ENCODE measurements around the gene NPC1L1. TPM values are rescaled to one million over a fixed set of nuclear protein-coding genes. Genes with fewer than 3 reads are reported as not detected.
A peak's percentile ranks its signal among the peaks of the same experiment; 100 is the strongest.

NPC1L1 gene
- total RNA-seq, 1 experiment from 2014 or later, result 0.04 TPM

DNA sequence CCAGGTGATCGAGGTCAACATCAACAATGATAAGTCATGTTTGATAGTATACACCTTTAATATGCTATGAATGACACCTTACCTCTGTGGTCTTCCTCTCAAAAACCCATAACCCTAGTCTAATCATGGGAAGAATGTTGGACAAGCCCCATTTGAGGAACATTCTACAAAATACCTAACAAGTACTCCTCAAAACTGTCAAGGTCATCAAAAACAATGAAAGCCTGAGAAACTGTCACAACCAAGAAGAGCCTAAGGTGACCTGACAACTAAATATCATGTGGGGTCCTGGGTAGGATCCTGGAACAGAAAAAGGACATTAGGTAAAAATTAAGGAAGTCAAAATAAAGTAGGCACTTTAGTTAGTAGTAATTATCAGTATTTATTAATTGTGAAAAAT is 44.7 kb downstream of the NPC1L1 start:
- H2AFZ ChIP-seq (ENCODE audit: low read length), result no peak overlapping the region
- BruUV-seq (replicated peaks), result no TSS peak
- no peak overlapping the region for H3K9ac ChIP-seq (ENCODE audit: low read length)
- no peaks in the 10 kb centered on the region for H3F3A ChIP-seq (ENCODE audit: low read length, unreplicated experiment)
- ATAC-seq (no peak), DNase-seq (no peak)
- intact Hi-C loops (cut with micrococcal nuclease), result no loop called here
- H3K4me2 ChIP-seq (ENCODE audit: low read length), result no peak overlapping the region
- no peaks in the 10 kb centered on the region for H3K9me3 ChIP-seq (ENCODE audit: low read length)
- no peaks in the 10 kb centered on the region for H3K27me3 ChIP-seq (ENCODE audit: low read length)
- H3K9me2 ChIP-seq (replicated peaks; ENCODE audit: low read length), result no peaks in the 10 kb centered on the region
- ChIA-PET POLR2A (ENCODE audit: unreplicated experiment) (interaction anchor here (0.6 kb wide), 1 partner anchor 31 kb away, joined by 5 read pairs; no protein-coding TSS in a partner anchor), CTCF (no interaction called here)
- H3K36me3 ChIP-seq (ENCODE audit: low read depth, low read length), result no peaks in the 10 kb centered on the region
- H3K27ac ChIP-seq (ENCODE audit: low read length), result no peak overlapping the region
- peaks cover 1% of the 10 kb centered on the region for H3K4me1 ChIP-seq (ENCODE audit: insufficient read depth, low read length)
- no peak overlapping the region for H3K4me3 ChIP-seq (ENCODE audit: low read length)
- no peaks in the 10 kb centered on the region for H4K20me1 ChIP-seq (ENCODE audit: low read length)
- TF ChIP-seq EZH2 (IDR thresholded peaks at IDR 0.05; ENCODE audit: low read length, unreplicated experiment) (no peak), EZH2phosphoT487 (IDR thresholded peaks at IDR 0.05; ENCODE audit: borderline replicate concordance, low read length) (no peak)
- TF ChIP-seq, protein P1, sequence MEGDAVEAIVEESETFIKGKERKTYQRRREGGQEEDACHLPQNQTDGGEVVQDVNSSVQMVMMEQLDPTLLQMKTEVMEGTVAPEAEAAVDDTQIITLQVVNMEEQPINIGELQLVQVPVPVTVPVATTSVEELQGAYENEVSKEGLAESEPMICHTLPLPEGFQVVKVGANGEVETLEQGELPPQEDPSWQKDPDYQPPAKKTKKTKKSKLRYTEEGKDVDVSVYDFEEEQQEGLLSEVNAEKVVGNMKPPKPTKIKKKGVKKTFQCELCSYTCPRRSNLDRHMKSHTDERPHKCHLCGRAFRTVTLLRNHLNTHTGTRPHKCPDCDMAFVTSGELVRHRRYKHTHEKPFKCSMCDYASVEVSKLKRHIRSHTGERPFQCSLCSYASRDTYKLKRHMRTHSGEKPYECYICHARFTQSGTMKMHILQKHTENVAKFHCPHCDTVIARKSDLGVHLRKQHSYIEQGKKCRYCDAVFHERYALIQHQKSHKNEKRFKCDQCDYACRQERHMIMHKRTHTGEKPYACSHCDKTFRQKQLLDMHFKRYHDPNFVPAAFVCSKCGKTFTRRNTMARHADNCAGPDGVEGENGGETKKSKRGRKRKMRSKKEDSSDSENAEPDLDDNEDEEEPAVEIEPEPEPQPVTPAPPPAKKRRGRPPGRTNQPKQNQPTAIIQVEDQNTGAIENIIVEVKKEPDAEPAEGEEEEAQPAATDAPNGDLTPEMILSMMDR (conservative IDR thresholded peaks at IDR 0.05; ENCODE audit: low read depth, low read length), result no peak
- no peaks in the 10 kb centered on the region for H3K79me2 ChIP-seq (ENCODE audit: low read length)

DNA sequence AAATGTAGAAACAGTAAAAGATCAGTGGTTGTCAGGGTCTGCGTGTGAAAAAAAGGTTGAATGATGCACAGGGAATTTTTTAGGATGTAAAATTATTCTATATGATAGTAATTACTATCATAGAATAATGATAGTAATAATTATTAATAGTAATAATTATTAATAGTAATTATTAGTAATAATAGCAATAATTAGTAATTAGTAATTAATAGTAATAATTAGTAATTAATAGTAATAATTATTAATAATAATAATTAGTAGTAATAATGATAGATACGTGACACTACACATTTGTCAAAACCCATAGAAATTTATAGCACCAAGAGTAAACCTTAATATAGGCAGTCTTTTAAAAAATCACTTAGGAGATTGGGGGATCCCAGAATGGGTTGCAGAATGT is 46.2 kb downstream of the NPC1L1 start:
- intact Hi-C loops (cut with micrococcal nuclease), result no loop called here
- Histone ChIP-seq H3K4me1 (ENCODE audit: insufficient read depth, low read length) (peaks cover 7% of the 10 kb centered on the region), H3K27ac (ENCODE audit: low read length) (no peak overlapping the region), H3K36me3 (ENCODE audit: low read depth, low read length) (no peaks in the 10 kb centered on the region), H4K20me1 (ENCODE audit: low read length) (no peaks in the 10 kb centered on the region), H3K9me2 (replicated peaks; ENCODE audit: low read length) (no peaks in the 10 kb centered on the region), H3K4me3 (ENCODE audit: low read length) (no peak overlapping the region), H3F3A (ENCODE audit: low read length, unreplicated experiment) (no peaks in the 10 kb centered on the region), H3K9me3 (ENCODE audit: low read length) (no peaks in the 10 kb centered on the region), H3K4me2 (ENCODE audit: low read length) (no peak overlapping the region), H2AFZ (ENCODE audit: low read length) (no peak overlapping the region), H3K79me2 (ENCODE audit: low read length) (peaks cover 3% of the 10 kb centered on the region), H3K27me3 (ENCODE audit: low read length) (no peaks in the 10 kb centered on the region), H3K9ac (ENCODE audit: low read length) (no peak overlapping the region)
- DNase-seq (no peak), ATAC-seq (no peak)
- no TSS peak for BruUV-seq (replicated peaks)
- ChIA-PET POLR2A (ENCODE audit: unreplicated experiment) (no interaction called here), CTCF (no interaction called here)
- TF ChIP-seq EZH2 (IDR thresholded peaks at IDR 0.05; ENCODE audit: low read length, unreplicated experiment), result no peak
- TF ChIP-seq EZH2phosphoT487 (IDR thresholded peaks at IDR 0.05; ENCODE audit: borderline replicate concordance, low read length), result no peak

DNA sequence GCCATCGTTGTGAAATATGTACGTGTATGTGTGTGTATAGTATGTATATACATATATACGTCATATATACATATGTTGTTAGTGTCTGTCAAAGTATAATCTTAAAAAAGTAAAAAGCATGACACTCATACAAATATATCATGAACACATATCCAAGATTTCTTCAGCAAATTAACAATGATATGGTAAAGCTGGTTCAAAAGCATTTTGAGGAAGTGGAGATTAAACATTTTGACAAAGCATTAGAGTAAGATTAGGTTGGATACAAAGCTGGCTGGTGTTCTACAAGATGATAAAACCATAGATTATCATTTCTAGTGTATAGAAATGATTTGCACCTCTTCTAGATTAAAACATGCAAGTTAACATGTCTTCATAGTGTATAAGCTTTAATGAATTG is 49.9 kb downstream of the NPC1L1 start:
- peak overlapping the region; percentile 95 for H3K4me2 ChIP-seq (ENCODE audit: low read length)
- H3K9ac ChIP-seq (ENCODE audit: low read length), result peak overlapping the region; percentile 96
- H2AFZ ChIP-seq (ENCODE audit: low read length), result peak overlapping the region; percentile 98
- POLR2A ChIA-PET (ENCODE audit: unreplicated experiment), result interaction anchor here (0.5 to 0.7 kb wide), 2 partner anchors 284 to 307 kb away, joined by 3 to 4 read pairs; no protein-coding TSS in a partner anchor
- H3K9me3 ChIP-seq (ENCODE audit: low read length), result no peaks in the 10 kb centered on the region
- peak overlapping the region; percentile 89 for H3K27ac ChIP-seq (ENCODE audit: low read length)
- CTCF ChIA-PET, result interaction anchor here (0.6 to 0.7 kb wide), 2 partner anchors 51 to 446 kb away, joined by 3 read pairs; no protein-coding TSS in a partner anchor
- H3K9me2 ChIP-seq (replicated peaks; ENCODE audit: low read length), result no peaks in the 10 kb centered on the region
- intact Hi-C loops (cut with micrococcal nuclease), result no loop called here
- H3K79me2 ChIP-seq (ENCODE audit: low read length), result peaks cover 41% of the 10 kb centered on the region
- H3K27me3 ChIP-seq (ENCODE audit: low read length), result no peaks in the 10 kb centered on the region
- peaks cover 10% of the 10 kb centered on the region; the same call in 1 of the 2 replicates for H4K20me1 ChIP-seq (ENCODE audit: low read length)
- no peaks in the 10 kb centered on the region for H3F3A ChIP-seq (ENCODE audit: low read length, unreplicated experiment)
- peaks cover 12% of the 10 kb centered on the region for H3K4me1 ChIP-seq (ENCODE audit: insufficient read depth, low read length)
- H3K4me3 ChIP-seq (ENCODE audit: low read length), result peak overlapping the region; percentile 89
- no peaks in the 10 kb centered on the region for H3K36me3 ChIP-seq (ENCODE audit: low read depth, low read length)
- BruUV-seq (replicated peaks), result no TSS peak
- DNase-seq (no peak), ATAC-seq (no peak)
- TF ChIP-seq EZH2 (IDR thresholded peaks at IDR 0.05; ENCODE audit: low read length, unreplicated experiment), result no peak
- no peak for TF ChIP-seq EZH2phosphoT487 (IDR thresholded peaks at IDR 0.05; ENCODE audit: borderline replicate concordance, low read length)
- TF ChIP-seq, protein P1 (conservative IDR thresholded peaks at IDR 0.05; ENCODE audit: low read depth, low read length), result no peak
